Activated naive CD4-positive, alpha-beta T cell treated with Interleukin-2 at 50 U/mL for 16 hours (primary cell): ENCODE results near the gene LDLRAD4.

Experiments
- DNase-seq: peaks from one replicate; pipeline ENCODE4 v3.0.0-alpha.2; 2020

LDLRAD4 gene

DNA sequence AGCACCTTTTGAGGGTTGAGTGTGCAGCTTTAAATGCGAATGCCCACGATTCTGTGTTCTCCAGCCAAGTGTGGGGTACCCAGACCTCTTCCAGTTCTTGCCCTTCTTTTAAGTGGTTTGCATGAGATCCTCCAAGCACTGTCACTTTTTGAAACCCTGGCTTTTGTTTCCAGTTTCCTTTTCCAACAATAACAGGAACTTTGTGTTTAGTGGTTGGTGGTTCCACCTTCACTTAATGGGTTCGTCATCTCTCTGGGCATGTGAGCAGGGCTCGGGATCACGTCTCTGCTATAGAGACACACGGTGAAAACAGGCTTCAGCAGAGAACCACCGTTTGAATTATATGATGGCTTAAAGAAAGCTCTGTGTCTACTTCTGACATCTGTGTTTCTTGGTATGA, 197.6 kb downstream of the LDLRAD4 start:
- no peak for DNase-seq

DNA sequence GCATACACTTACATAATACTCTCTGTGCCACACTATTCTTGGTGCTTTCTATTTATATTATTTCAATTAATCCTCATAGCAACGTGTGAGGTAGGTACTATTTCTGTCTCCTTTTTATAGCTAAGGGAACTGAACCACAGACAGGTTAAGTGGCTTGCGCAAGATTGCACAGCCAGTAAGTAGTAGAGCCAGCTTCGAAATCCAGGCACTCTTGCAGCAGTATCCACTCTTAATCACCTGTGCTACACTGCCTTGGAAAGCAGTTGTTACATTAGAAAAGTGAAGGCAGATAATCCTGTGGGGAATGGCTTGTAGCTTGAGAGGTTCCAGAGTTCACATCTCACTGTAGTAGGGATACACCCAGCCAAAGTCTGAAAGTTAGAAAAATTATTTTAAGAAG, 198.3 kb downstream of the LDLRAD4 start:
- DNase-seq: no peak

DNA sequence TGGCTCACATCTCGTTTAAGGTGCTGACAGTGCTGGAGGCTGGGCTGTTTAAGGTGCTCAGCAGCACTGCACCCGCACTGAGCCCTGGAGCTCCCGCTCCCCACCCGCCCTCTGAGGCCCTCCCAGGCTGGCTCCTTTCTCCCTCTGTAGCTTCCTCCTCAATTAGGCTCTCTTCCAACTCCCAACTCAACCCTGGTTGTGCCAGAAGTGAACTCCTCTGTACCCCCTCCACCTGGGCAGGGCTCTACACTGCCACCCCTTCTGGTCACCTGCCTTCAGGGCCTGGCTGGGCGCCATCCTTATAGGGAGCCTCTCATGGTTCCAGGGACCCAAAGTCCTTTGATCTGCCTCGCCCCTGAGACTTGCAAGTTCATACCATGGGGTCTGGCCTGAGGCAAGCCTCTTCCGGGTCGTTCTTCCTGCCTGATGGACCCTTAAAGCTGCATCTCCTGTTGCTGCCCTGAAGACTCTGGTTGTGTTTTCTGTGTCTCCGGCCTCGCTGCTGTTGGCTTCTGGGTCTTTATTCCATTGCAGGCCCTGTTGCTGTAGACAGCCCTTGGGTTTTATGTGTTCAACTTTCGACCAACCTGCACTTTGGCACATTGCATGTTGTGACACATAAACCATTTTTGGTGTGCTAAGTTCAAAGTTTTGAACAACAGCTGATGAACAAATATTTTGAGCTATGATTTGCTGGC, 199.6 kb downstream of the LDLRAD4 start:
- no peak for DNase-seq

DNA sequence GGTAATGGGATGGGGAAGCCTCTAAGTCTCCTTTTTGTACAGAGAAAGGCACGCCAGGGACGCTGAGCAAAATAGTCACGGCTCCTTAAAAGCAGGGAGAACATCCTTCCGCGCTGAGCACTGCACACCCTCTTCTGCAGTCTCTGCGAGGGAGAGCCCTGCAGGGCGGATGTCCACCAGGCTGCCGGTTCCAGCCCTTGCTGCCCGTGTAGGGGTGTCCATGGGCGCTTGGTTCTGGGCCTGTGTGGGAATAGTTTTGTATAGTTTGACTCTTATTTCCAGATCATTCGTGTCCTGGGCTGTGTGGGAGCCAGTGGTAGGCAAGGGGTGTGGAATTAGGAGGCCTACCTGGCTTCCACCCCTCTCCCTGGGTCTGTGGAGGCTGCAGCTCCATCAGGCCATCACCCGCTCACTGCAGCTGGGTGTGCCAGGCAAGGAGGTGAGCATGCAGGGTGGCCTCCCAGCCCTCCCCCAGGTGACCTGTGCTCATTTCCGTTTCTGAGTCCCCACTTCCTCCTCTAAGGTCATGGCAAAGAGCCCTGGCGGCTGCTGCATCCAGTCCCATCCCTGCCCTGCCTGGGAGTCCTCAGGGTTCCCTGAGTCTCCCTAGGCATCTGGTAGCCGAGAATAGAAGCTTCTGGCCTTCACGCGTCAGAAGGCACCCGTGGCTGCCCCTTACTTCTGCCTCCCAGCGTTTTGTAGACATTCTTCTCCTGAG, 202.6 kb downstream of the LDLRAD4 start:
- no peak for DNase-seq

DNA sequence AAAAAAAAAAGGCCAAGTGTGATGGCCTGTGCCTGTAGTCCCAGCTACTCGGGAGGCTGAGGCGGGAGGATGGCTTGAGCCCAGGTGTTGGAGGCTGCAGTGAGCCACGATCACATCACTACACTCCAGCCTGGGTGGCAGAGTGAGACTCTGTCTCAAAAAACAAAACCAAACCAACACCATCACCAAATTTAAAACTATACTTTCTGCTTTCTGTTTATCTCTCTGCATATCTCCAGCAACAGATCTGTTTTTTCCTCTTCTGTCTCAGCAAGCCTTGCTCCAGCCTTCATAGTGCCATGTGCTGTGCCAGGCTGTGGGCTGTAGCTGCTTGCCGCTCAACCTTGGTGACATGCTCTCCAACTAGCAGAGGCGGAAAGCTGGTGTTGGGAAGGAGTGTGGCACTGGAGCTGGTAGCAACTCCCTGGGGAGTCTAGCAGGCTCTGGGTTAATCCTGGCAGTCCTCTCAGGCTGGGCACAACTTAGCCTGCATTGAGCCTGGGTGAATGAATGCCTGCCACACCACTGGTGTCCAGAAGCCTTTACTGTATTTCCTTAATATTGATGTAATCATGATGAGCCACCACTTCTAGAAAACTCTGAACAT, 204.1 kb downstream of the LDLRAD4 start:
- no peak for DNase-seq

DNA sequence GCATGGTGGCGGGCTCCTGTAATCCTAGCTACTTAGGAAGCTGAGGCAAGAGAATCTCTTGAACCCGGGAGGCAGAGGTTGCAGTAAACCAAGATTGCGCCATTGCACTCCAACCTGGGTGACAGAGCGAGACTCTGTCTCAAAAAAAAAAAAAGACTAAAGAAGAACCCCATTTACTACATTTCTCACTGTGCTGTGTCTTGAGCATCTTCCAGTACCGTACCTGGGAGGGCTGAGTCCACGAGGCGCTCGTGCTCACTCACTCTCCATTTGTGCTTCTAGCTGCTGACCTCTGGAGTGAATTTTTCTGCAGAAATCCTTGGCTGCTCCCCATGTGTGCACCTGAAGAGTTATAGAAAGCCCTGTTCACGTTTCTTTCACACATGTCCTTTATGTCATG, 204.8 kb downstream of the LDLRAD4 start:
- DNase-seq: no peak

DNA sequence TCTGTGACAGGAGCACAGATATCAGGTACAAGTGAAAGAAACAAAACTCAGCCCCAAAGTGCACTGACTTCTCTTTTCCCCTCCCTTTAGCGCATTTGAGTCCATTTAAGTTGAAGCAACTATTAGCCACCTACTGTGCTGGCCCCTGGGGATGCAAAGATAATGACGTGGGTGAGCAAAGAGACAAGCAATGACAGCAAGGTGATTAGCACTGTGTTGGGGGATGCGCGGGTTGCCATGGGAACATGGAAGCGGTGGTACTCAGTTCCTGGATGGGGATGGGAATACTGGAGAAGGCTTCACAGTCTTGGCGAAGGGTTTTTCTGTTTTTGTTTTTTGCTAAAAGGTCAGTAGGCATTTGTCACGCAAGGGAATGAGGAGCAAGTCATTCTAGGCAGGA, 205.8 kb downstream of the LDLRAD4 start:
- DNase-seq: no peak

DNA sequence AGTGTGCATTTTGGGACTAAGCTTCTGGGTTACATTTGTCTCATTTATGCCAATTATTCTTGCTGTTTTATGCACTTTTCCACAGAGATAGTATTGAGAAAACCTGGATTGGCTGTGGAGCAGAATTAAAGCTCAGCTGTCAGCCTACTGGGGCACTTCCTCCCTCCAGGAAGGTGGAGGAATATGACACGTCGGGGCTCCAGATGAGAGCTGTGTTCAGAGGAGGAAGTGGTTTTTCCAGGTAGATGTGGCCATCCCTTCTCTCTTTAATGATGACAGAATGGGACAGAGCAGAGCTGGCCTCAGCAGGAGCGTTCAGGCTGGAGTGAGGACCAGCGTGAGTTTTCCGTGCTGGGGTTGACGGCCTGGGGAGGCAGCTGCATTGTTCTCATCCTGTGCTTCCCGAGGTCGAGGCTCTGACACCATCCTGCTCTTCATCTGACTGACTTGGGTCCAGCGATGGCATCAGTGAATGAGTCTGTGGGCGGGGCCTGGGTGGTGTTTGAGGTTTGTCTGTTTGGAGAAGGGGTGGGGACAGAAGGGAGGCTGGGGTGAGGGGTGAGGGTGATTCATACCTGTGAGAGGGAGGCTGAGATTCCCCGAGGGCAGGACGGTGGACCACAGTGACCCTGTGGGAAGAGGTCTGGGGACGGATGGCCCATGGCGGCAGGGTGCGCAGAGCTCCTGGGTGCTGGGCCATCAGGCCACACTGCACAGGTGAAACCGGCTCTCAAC, 207.0 kb downstream of the LDLRAD4 start:
- DNase-seq: no peak

DNA sequence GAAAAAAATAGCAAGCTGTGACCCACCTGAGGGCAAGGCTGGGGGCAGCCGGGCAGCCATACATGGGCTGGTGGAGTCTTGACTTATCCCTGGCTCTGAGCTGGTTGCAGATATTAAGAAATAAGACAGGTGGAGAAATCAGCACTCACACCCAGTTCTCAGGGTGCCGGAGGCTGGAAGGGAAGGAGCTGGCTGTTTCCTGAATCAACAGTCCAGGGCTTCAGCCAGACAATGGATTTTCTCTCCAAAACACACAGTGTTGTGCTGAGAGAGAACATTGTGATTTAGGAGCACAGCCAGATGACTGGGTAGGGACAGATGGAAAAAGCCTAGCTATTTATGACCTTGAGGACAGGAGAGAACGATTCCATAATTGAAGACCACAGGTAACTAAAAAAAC, 208.8 kb downstream of the LDLRAD4 start:
- no peak for DNase-seq

DNA sequence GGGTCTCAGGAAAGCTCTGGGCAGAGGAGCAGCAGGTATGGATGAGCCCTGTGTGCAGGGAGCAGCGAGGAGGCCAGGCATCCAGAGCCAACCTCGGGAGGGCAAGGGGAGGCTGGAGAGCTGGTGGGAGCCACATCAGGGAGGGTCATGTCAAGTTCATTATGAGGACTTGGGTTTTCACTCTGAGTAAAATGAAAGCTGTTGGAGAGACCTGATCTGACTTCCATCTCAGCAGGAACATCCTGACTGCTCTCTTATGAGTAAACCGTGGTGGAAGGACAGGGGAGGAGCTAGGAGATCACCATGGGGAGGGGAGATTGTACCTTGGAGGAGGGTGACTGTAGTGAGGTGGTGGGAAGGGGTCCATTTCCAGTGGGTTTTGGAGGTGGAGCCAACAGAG, 209.8 kb downstream of the LDLRAD4 start:
- no peak for DNase-seq

DNA sequence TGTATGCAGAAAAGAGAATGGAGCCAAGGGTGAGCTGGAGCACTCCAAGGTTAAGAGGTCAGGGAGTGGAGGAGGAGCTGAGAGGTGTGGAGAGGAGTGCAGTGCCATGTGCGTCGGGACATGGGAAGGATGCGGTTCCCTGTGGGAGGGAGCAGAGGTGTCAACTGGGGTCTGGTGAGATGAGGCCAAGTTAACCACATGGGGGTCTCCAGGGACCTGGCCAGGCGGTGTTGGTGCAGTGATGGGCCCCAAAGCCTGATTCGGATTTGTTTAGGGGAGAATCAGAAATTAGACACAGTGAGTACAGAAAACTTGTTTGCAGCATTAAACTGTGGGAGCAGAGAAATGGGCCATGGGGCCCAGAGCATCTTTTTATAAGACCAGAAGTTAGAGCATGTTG, 210.5 kb downstream of the LDLRAD4 start:
- no peak for DNase-seq

DNA sequence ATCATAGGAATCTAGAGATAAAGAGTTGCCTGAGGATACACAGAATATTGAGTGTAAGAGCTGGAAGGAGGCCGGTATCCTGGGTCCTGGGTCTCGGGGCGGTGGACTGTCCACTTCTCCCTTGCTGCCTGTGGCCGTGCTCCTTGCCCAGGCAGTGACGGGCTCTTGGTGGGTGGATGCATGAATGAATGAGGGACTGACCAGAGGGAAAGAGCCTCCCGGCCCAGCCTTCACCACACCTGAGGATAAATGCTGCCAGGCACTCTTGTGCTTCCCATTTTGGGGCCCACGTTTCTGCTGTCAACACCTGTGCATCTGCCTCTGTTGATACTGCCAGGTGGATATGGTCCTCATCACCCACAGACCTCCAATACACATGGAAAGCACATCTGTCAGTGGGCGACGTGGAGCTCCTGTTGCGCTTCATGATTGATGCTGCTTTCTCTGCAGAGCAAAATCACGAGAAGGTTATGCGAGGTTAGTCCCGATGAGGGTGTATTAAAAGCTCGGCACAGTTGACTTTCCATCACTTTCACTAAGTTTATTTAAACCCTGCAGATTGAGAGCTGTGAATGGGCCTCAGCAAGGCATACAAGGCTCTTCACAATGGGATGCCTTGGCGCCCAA, 211.4 kb downstream of the LDLRAD4 start:
- no peak for DNase-seq

DNA sequence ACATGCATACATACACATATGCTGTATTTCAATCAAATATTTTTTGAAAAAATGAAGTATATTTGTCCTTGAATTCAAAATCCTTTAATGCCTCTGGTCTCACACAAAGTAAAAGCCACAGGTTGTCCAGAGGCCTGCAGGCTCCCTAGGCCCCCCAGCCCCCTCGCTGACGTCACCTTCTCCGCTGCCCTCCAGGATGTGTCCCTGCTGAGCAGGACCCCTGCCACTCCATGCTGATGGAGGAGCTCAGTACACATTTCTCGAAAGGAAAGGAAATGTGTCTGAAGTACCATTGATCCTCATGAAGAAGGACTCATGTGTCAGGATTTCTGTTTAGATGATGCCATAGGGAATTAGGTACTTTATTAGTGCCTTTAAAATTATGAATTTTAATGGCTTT, 212.1 kb downstream of the LDLRAD4 start:
- no peak for DNase-seq

DNA sequence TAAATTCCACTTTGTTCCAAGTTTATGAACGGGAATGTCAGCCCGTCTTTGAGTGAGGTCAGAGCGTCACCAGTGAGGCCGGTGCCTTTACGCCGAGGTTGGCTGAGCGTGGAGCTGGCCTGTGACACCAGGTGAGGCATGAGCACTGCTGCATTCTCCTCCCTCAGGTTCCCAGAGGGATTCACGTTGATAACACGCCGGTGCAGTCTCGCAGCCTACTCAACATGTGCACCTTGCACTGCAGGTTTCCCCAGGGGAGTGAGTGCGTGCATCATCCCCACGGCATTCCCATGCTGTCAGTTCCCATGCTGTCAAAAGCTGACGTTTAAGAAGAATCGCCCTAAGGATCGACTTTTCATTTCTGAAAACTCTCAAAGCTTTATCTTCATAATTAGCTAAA, 213.3 kb downstream of the LDLRAD4 start:
- no peak for DNase-seq

DNA sequence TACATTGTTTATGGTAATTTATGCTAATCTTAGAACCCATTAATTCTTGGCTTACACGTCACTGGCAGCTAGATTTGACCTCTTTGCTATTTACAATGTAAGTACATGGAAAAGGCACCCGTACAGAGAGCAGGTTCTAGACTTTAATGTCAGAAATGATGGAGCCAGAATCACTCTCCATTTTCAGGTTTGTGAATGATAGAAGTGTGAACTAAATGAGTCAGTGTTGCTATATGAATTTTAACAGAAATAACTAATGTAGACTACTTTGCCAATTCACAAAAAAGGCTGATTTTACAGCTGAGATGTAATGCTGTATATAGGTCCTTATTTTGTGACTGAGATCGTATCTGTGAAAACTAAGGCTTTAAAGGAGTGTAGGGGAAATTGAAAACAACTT, 214.6 kb downstream of the LDLRAD4 start:
- no peak for DNase-seq

DNA sequence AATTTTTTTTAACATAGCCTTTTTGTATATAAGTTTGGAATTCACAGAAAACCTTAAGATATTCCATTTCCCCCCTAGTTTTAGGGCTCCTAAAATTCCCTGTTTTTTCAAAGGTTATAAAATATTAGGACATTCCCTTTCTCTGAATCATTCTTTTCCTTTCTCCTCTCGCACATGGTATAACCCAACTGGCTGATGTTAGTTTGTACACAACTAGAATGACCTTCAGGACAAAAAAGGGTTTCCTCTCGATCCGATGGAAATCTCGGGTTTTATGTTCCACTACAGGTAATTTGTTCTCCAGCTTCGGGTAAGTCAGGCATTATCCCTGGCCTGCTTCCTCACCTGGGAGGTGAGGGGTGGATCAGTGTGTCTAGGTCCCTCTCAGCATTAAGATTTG, 215.1 kb downstream of the LDLRAD4 start:
- DNase-seq: no peak

DNA sequence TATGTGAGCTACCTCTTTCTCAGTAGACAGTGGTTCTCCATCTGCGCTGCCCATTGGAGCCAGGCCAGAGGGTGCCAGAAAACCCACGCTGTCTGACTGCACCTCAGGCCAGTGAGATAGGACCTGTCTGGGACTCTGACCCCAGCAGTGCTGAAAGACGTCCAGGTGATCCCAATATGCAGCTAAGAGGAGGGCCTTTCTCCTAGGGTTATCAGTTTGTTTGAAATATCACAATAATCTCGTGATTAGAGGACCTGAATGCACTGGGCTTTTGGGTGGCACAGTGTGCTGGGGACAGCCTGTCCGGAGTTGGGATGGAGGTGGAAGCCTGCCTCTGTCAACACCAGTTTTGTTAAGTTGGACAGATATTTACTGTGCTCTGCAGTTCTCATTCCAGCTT, 216.3 kb downstream of the LDLRAD4 start:
- no peak for DNase-seq

DNA sequence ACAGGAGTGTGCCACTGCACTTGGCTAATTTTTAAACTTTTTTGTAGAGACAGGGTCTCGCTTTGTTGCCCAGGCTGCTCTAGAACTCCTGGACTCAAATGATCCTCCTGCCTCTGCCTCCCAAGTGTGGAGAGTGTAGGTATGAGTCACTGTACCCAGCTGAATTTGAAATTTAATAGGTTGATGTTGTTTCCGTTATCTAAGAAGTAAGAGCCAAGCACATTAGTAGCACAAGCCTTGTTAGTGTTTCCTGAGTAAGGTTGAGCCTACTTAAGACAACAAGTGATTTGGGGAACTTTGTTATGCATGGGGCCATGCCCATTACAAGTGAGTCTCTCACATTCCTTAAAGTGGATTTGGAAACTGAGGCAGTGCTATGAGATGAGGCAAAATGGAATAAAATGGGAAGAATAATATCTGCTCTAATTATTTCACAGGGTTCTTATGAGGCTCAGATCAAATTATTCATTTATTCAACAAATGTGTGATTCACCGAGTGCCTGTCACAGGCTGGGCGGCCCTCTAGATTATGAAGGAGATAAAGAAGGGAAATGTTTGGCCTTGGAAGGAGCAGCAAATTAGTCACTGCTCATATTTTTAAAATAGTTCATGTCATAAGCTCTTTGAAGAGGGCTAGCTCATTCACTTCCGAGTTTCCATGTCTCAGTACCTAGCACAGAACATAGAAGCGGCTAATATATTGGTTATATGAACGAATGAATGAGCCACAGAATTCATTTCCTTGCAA, 217.2 kb downstream of the LDLRAD4 start:
- DNase-seq: peak; percentile 18

DNA sequence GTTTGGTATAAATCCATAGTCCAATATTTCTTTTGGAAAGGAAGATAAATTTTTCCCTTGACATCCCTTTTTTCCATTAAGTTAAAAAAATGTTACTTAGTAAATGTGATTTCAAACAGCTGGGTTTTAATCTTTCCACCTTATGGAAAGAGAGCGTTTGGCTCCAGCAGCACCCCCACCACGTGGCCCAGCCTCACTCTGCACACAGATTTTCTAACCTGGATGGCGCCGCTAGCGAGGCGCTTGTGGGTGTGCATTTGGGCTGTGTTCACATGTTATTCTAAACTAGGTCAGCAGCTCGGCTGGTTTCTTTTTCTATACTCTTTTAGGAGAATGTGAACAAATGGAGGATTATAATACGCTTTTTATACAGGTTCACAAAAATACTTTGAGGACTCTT, 218.0 kb downstream of the LDLRAD4 start:
- peak; percentile 50 for DNase-seq

DNA sequence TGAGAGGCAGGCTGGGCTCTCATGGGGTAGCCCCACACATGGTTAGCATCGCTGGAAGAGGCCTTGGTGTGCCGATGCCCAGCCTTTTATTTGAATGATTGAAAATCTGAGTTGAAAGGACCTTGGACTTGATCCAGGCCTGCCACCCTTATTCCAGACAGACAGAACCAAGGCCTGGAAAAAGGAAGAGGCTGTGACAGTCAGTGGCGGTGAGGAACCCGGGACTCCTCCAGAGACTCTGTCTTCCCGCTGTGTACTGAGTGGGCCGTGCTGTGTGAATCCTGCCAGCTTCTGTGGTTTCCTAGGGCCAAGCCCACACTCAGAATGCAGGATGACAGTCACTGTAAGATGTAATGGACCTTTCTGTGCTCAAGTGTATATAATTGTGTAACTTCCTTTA, 218.5 kb downstream of the LDLRAD4 start:
- peak; percentile 31 for DNase-seq

DNA sequence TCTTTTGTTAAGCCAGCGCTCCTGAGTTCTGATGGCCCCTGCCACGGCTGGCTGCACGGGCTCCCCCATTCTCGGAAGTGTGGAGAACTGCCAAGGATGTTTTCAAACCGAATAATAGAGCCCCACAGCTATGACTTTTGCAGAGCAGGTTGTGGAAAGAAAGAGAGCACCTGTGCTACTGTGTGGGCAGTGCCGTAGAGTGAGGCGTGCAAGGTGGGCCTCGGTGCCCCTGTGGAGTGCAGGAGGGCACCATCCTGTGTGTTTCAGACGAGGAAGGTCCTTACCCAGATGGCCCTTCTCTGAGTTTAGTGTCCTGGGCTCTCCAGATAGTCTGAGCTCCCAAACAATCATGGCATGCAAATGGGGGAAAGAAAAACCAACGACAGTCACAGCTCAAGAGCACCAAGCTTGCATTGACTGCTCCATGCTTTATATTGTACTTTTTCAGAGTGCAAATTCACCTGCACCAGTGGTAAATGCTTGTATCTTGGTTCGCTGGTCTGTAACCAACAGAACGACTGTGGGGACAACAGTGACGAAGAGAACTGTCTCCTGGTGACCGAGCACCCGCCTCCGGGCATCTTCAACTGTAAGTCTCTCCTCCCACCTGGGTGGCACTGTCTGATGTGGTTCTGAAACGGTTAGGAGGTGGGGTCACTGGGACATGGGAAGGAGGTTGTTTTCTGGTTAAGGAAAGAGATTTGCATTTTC, 219.4 kb downstream of the LDLRAD4 start:
- peak; percentile 63 for DNase-seq
